ENCODE data around the gene SCAPER. TPM values are rescaled to one million over a fixed set of nuclear protein-coding genes. Genes with fewer than 3 reads are reported as not detected.

Gene SCAPER
- total and polyA plus RNA-seq, 10 of the 15 experiments (the other 5 are each of a cell fraction or from before 2014, with no cell fraction given): 1.0 to 7.7 (median 3.9) TPM

GRCh38 chr15:76916369-76916768 lies 11.2 kb upstream of the SCAPER start (continued):
- TF ChIP-seq USF1 (IDR thresholded peaks at IDR 0.05; ENCODE audit: borderline replicate concordance, extremely low read length, insufficient read depth, low read depth, low read length): no peak
- TF ChIP-seq NRF1 (conservative IDR thresholded peaks at IDR 0.05; ENCODE audit: low read depth, low read length): no peak

- CTCF ChIA-PET: no interaction called here
- POLR2A ChIA-PET: no interaction called here
- no peak for FAIRE-seq
- TF ChIP-seq NFYA (IDR thresholded peaks at IDR 0.05; ENCODE audit: borderline replicate concordance, low read depth, low read length) (no peak), NR2F1 (conservative IDR thresholded peaks at IDR 0.05) (no peak), ATF3 (IDR thresholded peaks at IDR 0.05; ENCODE audit: borderline replicate concordance, extremely low read depth, low read depth, low read length) (no peak), EP300 (IDR thresholded peaks at IDR 0.05; ENCODE audit: borderline replicate concordance in 1 of 2, control insufficient read depth in 1 of 2, low read depth in 2 of 2, low read length in 2 of 2) (no peak), USF1 (IDR thresholded peaks at IDR 0.05; ENCODE audit: borderline replicate concordance, extremely low read length, insufficient read depth, low read depth, low read length) (no peak), SMARCA5 (IDR thresholded peaks at IDR 0.05) (no peak), TARDBP (IDR thresholded peaks at IDR 0.05; ENCODE audit: borderline replicate concordance) (no peak), HDAC2 (IDR thresholded peaks at IDR 0.05) (no peak), EED (IDR thresholded peaks at IDR 0.05; ENCODE audit: low read depth) (no peak), SMC3 (IDR thresholded peaks at IDR 0.05; ENCODE audit: borderline replicate concordance, low read length) (no peak), NRF1 (conservative IDR thresholded peaks at IDR 0.05; ENCODE audit: low read depth, low read length) (no peak), POLR2A (IDR thresholded peaks at IDR 0.05; ENCODE audit: low read depth, low read length) (no peak), STAT1 (conservative IDR thresholded peaks at IDR 0.05) (no peak), MTA2 (IDR thresholded peaks at IDR 0.05; ENCODE audit: low read depth) (no peak), ZNF24 (IDR thresholded peaks at IDR 0.05) (no peak), HCFC1 (IDR thresholded peaks at IDR 0.05; ENCODE audit: low read length) (no peak), E4F1 (IDR thresholded peaks at IDR 0.05; ENCODE audit: borderline replicate concordance, partially characterized antibody) (no peak), RFX5 (IDR thresholded peaks at IDR 0.05; ENCODE audit: low read depth, low read length) (no peak), MLLT1 (IDR thresholded peaks at IDR 0.05) (no peak)
Observed at GRCh38 chr15:76913737-76914136, 8.6 kb upstream of the SCAPER start.

More at GRCh38 chr15:76913737-76914136, 8.6 kb upstream of the SCAPER start:
- H3K9me3 ChIP-seq (replicated peaks; ENCODE audit: control insufficient read depth, insufficient read depth, low read length): no peaks in the 10 kb centered on the region
- intact Hi-C loops (cut with micrococcal nuclease; ENCODE audit: unreplicated experiment): no loop called here
- no peaks in the 10 kb centered on the region for H3K79me2 ChIP-seq (ENCODE audit: control insufficient read depth, insufficient read depth, low read length)
- no peak for DNase-seq (ENCODE audit: low read depth, low spot score)
- WGBS (ENCODE audit: insufficient coverage, insufficient replicate concordance, low lambda C conversion rate, missing lambda C conversion rate): 28% methylated on average over 2 of the region's 2 CpGs
- no peak overlapping the region for H3K4me2 ChIP-seq (ENCODE audit: control insufficient read depth, insufficient read depth)
- no peak overlapping the region for H3K4me3 ChIP-seq
- H2AFZ ChIP-seq (ENCODE audit: control insufficient read depth, low read depth, low read length): no peak overlapping the region
- H3K36me3 ChIP-seq (ENCODE audit: control insufficient read depth in 2 of 2, insufficient read depth in 2 of 2, low read length in 1 of 2): no peaks in the 10 kb centered on the region
- ATAC-seq: no peak
- ChIA-PET SMC1A (ENCODE audit: uncharacterized antibody, unreplicated experiment) (interaction anchor here (1.6 kb wide), 1 partner anchor 56 kb away, joined by 3 read pairs; no protein-coding TSS in a partner anchor), RAD21 (ENCODE audit: unreplicated experiment) (no interaction called here)
- H3K27ac ChIP-seq (ENCODE audit: control insufficient read depth, insufficient read depth): no peak overlapping the region
- no peaks in the 10 kb centered on the region for H4K20me1 ChIP-seq (ENCODE audit: control insufficient read depth, insufficient read depth)
- no peak overlapping the region for H3K9ac ChIP-seq (ENCODE audit: control insufficient read depth, insufficient read depth, low read length)
- BruUV-seq (replicated peaks): no TSS peak
- no peaks in the 10 kb centered on the region for H3K4me1 ChIP-seq (ENCODE audit: control insufficient read depth, insufficient read depth, low read length)
- peaks cover 0 to 4% of the 10 kb centered on the region in 2 experiments; a peak in 1 of 4 replicates for H3K27me3 ChIP-seq (replicated peaks in 1 of 2; ENCODE audit: control insufficient read depth in 2 of 2, insufficient read depth in 2 of 2, low read length in 1 of 2)
- in situ Hi-C loops (cut with MboI): no loop called here

All from GM12878 (cell line).